MM.1S (cell line): Measurements from ENCODE around the gene PTPRG.

Experiments
- EZH2 ChIP-seq: fragments of 300-600 bp; sonication (generic); optimal IDR thresholded peaks from 2 replicates; pipeline ENCODE3; 2017; ENCODE audit warnings: low read depth, mild to moderate bottlenecking, antibody characterized with exemption, low read length, mixed read lengths
- EZH2phosphoT487 ChIP-seq: fragments of 300-600 bp; sonication (generic); IDR thresholded peaks from 2 replicates; pipeline ENCODE4 v1.6.1; 2018; ENCODE audit warnings: antibody characterized with exemption, low read length
- TF ChIP-seq, protein P1 (sequence below): fragments of 300-600 bp; sonication (generic); IDR thresholded peaks from 2 replicates; pipeline ENCODE4 v1.5.1; 2016; ENCODE audit warnings: antibody characterized with exemption, low read length, mixed read lengths

GRCh38 chr3:62073038-62073437 is 511.7 kb downstream of the PTPRG start:
- TF ChIP-seq, protein P1, sequence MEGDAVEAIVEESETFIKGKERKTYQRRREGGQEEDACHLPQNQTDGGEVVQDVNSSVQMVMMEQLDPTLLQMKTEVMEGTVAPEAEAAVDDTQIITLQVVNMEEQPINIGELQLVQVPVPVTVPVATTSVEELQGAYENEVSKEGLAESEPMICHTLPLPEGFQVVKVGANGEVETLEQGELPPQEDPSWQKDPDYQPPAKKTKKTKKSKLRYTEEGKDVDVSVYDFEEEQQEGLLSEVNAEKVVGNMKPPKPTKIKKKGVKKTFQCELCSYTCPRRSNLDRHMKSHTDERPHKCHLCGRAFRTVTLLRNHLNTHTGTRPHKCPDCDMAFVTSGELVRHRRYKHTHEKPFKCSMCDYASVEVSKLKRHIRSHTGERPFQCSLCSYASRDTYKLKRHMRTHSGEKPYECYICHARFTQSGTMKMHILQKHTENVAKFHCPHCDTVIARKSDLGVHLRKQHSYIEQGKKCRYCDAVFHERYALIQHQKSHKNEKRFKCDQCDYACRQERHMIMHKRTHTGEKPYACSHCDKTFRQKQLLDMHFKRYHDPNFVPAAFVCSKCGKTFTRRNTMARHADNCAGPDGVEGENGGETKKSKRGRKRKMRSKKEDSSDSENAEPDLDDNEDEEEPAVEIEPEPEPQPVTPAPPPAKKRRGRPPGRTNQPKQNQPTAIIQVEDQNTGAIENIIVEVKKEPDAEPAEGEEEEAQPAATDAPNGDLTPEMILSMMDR: no peak
- TF ChIP-seq EZH2 (no peak), EZH2phosphoT487 (no peak)
